GM13976 (cell line): ENCODE results near the gene PRSS50.

Source experiments
- DNase-seq: peaks from one replicate; pipeline ENCODE4 v3.0.0; 2012; ENCODE audit warnings: low spot score
- in situ Hi-C: fragments of 300-500 bp; cut with MboI; formaldehyde crosslinking; loops from one replicate; pipeline ENCODE4 v1.12.0; 2022; ENCODE audit warnings: low sequenced_read_pairs, mixed read lengths, inconsistent platforms; ENCODE audit not compliant: unreplicated experiment
- TF ChIP-seq, protein P1 (sequence below): IDR thresholded peaks from 2 replicates; pipeline ENCODE4 v1.5.1; 2012; ENCODE audit warnings: borderline replicate concordance, mild to moderate bottlenecking; ENCODE audit not compliant: insufficient read depth; ENCODE audit errors: extremely low read depth, missing control alignments, control extremely low read depth

PRSS50 gene

DNA sequence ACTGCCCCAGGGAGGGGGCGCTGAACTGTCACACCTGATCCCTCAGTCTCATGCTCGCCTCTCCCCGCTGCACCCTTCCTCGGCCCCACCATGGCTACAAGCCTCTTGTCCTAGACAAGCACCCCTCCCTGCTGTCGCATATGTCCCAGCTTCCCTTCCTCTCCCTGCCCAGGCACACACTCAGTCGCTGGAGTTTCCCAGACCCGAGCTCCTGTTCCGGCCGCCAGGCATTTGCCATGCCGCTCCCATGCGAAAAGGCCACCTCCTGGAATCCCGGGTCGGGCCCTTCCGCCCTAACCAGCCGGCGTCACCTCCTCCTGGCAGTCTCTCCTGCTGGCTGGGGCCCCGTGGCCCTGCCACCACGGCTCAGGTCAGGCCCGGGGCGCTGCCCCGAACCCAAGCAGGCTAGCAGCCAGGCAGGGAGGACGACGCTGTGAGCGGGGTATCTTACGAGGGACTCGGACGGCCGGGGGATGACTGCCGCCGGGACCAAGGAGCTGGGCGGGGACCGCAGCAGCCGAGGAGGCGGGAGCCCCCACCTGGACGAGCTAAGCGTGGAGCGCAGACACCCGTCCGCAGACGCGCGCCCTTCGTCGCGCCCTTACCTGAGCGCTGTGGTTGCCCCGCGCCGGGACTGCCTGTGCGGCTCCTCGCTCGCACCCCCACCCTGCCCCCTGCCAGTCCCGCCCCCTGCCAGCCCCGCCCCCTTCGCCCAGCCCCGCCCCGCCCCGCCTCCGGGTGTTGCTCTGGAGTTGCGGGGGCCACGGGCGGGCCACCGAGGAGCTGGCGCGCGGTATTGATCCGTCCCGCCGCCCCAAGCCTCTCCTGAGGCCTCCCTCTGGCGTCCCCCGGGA lies 24.4 kb downstream of the PRSS50 start, which contains the start of gene ALS2CL:
Gene ALS2CL, minus strand, starts transcription at position 642 of the 854 bp plus-strand sequence. CDS start 4,239 bp downstream, outside the sequence.
- TF ChIP-seq, protein P1, sequence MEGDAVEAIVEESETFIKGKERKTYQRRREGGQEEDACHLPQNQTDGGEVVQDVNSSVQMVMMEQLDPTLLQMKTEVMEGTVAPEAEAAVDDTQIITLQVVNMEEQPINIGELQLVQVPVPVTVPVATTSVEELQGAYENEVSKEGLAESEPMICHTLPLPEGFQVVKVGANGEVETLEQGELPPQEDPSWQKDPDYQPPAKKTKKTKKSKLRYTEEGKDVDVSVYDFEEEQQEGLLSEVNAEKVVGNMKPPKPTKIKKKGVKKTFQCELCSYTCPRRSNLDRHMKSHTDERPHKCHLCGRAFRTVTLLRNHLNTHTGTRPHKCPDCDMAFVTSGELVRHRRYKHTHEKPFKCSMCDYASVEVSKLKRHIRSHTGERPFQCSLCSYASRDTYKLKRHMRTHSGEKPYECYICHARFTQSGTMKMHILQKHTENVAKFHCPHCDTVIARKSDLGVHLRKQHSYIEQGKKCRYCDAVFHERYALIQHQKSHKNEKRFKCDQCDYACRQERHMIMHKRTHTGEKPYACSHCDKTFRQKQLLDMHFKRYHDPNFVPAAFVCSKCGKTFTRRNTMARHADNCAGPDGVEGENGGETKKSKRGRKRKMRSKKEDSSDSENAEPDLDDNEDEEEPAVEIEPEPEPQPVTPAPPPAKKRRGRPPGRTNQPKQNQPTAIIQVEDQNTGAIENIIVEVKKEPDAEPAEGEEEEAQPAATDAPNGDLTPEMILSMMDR = peak; percentile 15
- DNase-seq = peak; percentile 79
- in situ Hi-C loops = no loop called here

DNA sequence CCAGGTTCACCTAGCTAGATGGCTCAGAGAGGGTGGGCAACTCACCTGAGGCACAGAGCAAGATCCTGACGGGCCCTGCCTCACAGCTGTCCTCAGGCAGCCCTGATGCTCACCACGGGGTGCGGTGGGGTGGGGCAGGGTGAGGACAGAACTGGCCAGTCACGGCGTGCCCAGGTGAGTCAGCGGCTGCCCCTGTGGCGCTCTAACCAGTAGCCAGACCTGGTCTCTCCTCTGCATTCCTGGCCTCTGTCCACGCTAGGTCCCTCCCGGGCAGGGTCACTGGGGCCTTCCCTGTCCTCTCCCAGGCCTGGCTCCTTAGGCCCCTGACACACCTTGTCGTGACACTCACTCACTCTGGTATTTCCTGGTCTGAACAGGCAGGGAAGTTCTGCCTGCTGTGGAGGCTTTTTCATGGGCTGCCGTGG lies 25.1 kb downstream of the PRSS50 start:
- in situ Hi-C loops = no loop called here
- DNase-seq = no peak
- TF ChIP-seq, protein P1 = no peak

DNA sequence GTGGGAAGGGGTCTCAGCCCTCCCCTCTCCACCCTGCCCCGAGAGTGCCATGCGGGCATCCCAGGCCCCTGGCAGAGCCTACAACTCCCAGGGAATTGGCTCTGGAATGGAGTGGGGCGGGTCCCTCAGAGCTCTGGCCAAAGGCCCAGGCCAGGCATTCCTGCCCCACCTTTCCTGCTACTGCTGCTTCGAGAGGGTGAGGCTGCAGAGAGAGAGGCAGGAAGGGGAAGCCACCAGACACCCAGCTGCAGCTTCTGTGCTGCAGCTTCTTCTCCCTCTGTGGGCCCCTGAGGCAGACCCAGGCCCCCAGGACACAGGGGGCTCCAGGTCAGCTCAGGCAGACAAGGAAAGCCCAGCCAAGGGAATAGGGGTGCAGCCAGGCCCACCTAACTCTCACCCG lies 26.9 kb downstream of the PRSS50 start:
- TF ChIP-seq, protein P1 = no peak
- DNase-seq = no peak
- in situ Hi-C loops = no loop called here

DNA sequence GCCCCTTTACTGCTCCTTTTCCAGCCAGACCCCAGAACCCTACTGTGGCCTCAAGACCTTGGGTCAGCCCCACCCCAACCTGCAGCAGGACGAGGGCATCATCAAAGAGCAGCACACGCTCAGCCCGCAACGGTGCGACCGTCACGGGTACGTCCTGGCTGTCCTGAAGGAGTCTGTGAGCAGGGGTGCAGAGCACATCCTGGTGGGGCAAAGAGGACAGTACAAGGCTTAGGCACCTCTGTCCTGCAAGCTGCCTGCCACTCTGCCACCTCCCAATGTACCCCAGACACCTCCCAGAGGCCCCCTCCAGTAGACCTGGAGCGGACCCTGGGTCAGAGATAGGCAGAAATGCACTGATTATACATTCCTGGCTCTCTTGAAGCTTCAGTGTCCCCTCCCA lies 32.2 kb downstream of the PRSS50 start:
- DNase-seq = no peak
- TF ChIP-seq, protein P1 = no peak
- in situ Hi-C loops = no loop called here

DNA sequence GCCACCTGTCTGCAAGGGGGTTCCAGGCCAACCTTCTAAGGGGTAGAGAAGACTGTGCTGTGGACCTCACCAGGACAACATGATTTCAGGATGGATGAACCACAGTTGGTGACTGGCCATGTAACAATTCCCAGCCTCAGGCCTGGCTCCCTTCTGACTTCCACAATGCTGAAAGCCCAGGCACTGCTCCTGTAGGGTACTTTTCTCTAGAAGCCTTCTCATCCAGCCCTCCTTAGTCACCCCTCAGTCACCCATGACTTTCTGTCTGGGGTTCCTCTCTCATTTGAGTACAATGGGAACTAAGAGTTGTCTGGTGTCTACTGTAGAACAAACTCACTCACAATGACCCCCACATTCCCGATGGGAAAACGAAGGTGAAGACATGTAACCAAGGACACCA lies 32.8 kb downstream of the PRSS50 start:
- no peak for DNase-seq
- TF ChIP-seq, protein P1 = no peak
- in situ Hi-C loops = no loop called here

DNA sequence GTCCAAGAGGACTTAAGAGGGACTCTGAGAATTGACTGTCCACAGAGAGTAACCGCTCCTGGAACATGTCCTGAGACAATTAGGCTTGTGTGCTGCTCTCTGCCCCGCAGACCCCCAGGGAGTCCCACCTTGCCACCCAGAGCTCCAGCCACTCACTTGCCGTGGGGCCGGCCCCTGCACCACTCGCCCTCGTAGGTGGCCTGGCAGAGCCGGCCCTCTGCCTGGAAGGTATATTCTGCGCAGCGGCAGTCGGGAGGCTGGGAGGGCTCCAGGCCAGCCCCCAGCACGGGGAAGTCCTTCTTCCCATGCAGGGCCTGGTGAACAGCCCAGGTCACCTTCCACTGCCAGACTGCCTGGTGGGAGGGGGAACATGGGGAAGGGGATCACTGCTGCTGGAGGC lies 34.7 kb downstream of the PRSS50 start:
- no peak for DNase-seq
- TF ChIP-seq, protein P1 = no peak
- in situ Hi-C loops = no loop called here
